ENCODE data around the gene CELF4. TPM values are rescaled to one million over a fixed set of nuclear protein-coding genes. Genes with fewer than 3 reads are reported as not detected.
"Not testable (repeated sequence)": the region's sequence is repeated elsewhere in the genome, so short reads cannot be mapped to it uniquely, and the experiment has no call there.

The CELF4 gene
- total RNA-seq, 1 experiment from 2014 or later: 0.15 TPM

DNA sequence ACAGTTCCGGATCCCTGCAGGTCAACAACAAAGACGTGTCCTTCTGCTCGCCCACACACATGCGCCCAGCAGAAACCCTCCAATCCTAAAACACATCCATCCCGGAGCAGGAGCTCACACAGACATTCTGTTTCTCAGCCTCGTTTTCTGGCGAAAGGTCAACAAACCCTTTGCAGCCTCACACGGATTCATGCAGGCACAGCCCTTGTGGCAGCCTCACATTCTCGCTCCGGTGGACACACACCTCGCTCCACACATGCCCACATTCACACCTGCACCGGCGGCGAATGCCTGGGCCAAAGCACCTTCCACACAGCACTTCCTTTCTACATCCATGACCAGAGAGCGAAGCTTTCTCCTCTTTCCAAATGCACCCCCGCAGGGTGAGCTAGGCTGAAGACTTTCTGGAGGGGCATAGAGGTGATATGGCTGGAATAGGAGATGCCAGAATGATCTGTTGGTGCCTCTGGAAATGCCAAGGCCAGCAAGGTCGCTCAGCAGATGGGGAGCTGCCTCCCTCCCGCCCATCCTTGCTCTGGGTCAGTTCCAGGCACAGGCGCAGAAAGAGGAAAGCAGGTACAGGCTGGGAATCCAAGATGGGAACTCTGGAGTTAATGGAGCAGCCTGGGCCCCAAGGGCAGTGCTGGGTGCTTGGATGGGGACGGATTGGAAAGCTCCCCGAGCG is 88.8 kb downstream of the CELF4 start:
- DNase-seq (ENCODE audit: extremely low read depth, low read depth): no peak

DNA sequence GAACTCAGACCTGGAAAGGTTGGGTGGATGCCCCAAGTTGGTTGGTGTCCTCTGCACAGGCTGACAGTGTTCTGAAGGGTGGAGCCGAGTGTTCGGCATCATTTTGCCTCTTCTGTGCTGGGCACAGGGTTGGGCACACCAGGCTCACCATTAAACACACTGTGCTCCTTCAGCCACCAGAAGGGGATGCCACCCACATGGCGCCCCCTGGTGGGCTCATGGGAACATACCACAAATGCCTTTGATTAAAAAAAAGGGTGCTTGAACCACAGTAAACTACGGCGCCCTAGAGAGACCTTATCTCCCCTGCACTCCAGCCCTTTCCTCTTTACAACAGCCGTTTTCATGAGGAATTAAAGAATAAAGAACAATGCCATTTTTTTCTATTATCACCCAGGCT is 89.4 kb downstream of the CELF4 start:
- no peak for DNase-seq (ENCODE audit: extremely low read depth, low read depth)

DNA sequence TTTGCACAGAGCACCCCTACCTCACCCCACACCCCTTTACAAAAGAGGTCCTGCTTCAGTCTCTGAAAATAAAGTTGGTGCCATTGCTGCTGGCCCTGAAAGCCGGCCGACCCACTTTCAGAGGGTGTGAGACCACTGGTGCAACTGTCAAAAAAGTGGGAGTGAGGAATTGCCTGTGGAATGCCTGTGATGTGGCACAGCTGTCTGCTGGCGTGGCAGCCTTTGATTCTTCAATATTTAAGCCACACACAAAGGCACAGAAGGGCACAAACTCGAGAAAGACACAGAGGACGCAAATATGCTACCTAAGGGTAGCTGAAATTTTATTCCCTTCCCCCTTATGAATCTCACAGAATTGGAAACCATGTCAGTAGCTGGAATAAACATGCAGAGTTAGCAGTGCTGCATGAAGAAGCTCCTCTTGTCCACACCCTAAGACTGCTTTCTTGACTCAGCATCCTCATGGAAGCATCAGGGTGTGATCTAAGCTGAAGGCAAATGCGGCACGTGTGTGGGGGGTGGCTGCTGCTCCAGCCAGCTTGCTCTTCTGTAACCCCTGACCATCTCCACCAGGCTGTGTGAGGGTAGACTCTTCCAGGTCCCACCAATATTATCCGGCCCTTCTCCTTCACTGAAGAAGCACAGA is 92.3 kb downstream of the CELF4 start:
- DNase-seq (ENCODE audit: extremely low read depth, low read depth): no peak

DNA sequence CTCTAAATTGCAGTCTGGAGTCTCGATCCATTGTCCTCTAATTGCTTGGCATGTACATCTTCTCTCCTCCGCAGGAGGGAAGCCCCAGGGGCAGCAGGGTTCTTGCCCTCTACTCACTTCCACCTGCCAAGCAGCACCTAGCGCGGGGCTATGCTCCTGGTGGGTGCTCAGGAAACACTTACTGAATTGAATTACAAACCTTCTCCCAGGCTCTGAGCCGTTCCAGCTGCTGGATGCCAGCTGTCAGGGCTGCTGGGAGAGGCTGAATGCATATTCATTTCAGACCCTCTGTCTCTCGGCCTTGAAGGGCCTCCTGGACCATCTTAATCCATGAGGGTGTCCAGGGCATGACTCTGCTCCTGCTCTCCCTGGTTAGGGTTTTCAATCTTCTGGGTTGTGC is 94.0 kb downstream of the CELF4 start:
- no peak for DNase-seq (ENCODE audit: extremely low read depth, low read depth)

DNA sequence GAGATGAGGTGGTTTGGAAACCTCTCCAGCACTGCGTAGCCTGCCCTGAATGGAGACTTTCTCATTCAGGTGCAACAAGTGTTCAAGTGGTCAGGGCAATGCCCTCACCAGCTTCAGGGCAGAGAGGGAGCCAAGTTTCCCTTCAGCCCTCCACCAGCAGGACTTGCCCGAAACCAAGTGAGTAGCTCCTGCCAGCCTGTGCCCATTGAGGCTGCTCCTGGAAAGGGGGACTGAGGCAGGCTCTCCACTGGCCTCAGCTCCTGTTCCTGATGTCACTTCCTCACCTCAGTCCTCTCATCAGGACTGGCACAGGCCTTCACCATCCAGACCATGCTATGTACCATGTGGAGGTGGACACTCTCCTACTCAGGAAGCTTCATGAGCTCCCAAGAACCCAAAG is 94.6 kb downstream of the CELF4 start:
- DNase-seq (ENCODE audit: extremely low read depth, low read depth): no peak

DNA sequence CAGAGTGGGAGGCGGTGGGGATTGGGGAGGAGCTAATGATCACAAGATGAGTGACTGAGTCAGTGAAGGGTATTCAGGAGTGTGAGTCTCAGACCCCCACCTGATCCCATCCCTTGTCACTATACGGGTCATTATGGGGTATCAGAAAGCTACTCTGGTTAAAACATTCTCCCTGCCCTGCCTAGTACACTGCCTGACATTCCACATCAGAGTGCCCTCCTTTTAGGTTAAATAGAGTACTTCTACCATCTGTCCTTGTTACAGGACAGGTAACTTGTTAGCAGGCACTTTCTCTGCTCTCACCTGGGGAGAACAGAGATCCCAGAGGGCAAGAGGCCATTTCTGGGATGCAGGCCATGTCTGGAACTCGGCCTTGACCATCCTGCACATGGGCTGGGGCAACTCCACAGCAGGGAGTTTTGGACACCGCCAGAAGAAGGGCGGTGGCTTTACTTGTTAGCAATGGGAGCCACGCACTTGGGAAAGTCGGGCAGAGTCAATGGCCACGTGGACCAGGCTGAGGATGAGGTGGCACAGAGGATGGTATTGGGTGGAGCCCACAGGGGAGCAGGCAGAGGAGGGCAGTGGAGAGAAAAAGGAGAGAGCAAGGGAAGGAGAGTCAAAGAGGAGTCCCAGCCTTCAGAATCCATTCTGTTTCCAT is 98.5 kb downstream of the CELF4 start:
- DNase-seq (ENCODE audit: extremely low read depth, low read depth): no peak

DNA sequence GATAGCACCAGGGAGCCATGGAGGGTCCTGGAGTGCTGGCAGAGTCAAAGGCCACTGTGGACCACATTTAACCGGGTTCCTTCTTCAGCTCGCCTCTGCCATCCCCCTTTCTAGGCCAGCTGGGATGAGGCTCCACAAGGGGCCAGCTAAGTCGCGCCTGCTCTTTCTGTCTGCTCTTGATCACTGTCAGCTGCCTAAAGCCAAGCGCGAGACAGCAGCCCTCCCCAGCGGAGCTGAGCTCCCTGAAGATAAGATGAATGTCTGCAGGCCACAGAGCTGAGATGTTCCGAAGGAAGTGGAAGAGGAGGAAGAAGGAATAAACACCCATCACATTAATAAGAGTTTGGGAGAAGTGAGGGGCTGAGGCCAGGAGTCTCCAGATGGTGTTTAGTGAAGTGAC is 99.6 kb downstream of the CELF4 start:
- DNase-seq (ENCODE audit: extremely low read depth, low read depth): no peak

DNA sequence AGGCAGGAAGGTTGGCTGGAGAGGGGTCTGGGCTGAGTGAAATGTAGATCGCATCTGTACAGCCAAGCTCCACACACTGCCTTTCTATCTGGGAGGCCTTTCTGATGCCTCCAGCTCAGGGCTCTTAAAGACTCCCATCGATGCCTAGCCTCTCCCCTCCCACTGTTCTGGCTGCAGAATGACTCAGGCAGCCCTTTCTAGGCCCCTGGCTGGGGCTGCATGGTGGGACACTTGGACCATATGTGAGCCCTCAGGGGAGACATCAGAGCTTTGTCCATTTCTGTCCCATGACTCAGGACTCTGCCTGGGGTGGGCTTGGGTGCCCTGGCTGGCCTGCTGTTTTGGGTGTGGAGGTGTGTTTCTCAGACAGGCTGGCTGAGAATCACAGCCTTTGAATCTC is 101.3 kb downstream of the CELF4 start:
- no peak for DNase-seq (ENCODE audit: extremely low read depth, low read depth)

DNA sequence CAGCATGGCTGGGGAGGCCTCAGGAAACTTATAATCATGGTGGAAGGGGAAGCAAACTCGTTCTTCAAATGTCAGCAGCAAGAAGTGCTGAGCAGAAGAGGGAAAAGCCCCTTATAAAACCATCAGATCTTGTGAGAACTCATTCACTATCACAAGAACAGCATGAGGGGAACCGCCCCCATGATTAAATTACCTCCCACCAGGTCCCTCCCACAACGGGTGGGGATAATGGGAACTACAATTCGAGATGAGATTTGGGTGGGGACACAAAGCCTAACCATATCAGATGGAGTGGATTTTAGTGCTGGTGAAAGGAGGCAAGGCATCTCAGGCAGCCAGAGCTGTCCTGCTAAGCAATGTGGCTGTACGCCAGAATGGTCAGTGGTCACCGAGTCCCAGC is 104.3 kb downstream of the CELF4 start:
- DNase-seq (ENCODE audit: extremely low read depth, low read depth): not testable (repeated sequence)

DNA sequence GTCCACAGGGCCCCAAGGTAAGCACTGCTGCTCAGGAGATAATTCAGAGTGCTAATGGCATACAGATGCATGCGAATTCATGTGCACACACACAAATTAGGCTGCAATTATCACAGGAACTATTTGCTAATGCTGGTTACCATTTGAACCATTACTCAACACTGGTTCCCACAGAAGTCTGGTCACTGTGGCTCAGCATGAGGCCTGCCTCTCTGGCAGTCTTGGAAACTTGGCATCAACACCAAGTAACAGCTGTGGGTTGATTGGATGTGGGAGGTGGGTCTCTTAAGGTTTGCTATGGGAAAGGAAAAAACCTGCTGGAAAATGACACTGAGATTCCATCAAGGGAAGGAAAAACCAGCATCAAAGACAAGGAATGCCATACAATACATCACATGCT is 105.0 kb downstream of the CELF4 start:
- no peak for DNase-seq (ENCODE audit: extremely low read depth, low read depth)

DNA sequence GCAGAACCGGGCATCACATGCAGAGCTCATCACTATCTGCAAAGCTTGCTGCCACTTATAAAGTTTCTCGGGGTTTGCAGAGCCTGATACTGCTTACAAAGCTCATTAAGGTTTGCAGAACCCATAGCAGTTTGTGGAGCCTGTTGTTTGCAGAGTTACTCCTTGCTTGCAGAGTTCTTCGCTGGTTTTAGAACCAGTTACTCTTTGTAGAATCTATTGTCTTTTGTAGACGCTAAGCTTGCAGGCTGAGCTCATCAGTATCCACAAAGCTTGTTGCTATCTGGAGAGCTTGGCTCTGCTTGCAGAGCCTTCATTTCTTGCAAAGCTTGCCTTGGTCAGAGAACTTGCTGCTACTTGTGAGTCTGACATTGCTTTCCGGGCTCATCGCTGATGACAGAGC is 106.9 kb downstream of the CELF4 start:
- DNase-seq (ENCODE audit: extremely low read depth, low read depth): no peak

DNA sequence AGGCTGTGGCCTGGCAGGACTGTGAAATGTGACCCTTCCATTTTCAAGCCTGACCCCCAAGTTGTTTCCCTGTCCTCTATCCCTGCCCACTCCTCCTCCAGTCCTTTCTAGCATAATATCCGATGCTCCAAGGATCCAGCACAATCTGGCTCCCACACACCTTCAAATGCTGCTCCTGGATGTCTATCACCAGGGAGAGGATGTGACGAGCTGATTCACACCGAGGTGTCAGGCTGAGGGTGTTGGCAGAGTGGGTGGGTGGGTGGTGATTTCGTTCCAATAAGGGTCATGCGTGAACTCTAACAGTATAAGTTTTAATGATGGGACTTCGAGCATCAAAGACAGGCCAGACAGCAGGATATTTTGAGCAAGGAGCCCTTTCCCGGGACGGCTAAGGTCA is 107.8 kb downstream of the CELF4 start:
- DNase-seq (ENCODE audit: extremely low read depth, low read depth): no peak

DNA sequence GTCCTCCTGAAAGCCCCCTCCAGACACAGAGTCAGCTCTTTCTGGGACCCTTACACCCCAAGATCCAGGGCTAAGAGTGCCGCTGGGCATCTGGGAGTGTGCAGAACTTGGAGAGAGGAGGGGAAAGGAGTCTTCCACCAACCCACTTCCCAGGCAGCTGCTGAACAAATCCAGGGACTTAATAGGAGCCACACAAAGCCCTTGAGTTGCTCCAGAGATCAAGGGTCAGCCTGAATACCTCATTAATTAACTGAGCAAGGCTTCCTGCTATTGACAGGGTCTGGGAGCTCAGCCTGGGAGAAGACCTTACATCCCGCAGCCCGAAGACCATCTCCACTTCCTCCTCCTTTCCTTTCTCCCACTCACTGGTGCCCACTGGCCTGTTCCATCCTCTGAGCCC is 108.3 kb downstream of the CELF4 start:
- DNase-seq (ENCODE audit: extremely low read depth, low read depth): no peak

DNA sequence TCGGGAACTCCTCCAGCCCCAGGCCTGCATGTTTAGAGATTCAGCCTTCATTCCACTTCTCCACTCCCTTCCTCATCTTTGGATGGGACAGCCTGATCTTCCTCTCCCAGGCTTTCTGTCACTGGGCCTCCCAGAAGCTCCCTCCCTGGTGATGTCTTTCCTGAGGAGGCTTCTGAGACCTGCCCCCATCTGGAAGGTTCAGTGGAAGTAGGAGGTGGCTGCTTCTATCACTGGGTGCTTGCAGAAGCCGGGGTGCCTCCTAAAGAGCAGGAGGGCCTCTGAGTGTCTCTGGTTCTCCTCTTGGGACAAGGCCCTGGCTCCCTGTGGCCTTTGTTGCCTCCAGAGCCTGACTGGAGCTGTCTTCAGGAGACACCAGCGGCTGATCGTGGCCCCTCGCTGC is 108.7 kb downstream of the CELF4 start:
- DNase-seq (ENCODE audit: extremely low read depth, low read depth): no peak

DNA sequence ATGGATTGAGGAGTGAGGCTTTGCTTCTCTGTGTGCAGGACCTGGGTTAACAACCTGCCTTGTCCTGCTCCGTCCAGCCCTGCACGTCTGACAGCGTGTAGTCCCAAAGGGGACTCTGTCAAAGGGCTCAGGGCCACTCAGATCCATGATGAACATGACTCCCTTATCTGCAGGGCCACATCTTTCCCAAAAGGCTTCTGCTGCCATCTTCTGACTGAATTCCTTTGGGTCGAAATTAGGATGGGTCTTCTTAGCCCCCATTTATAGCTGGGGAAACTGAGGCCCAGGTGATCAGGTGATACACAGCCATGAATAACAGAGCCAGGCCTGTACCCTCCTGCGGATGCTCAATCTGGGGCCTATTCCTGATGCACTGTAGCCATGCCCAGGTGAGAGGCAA is 109.2 kb downstream of the CELF4 start:
- no peak for DNase-seq (ENCODE audit: extremely low read depth, low read depth)

DNA sequence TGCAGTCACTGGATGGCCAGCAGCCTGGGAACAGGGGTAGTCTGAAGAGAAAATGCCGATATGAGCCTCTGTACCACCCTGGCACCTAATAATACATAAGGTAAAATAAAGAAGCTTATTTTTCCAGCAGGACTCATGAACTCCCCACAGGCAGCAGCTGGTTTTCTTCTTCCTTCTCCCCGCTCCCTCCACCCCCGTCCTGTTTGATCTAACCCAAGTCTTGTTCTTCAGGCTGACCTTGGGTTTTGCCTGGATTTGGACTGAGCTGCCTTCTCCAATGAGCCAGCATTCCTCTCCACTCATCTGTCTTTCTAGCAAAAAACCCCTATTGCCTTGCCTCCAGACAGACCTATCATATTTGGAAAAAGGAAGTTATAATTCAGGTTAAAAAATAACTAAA is 111.8 kb downstream of the CELF4 start:
- DNase-seq (ENCODE audit: extremely low read depth, low read depth): no peak

DNA sequence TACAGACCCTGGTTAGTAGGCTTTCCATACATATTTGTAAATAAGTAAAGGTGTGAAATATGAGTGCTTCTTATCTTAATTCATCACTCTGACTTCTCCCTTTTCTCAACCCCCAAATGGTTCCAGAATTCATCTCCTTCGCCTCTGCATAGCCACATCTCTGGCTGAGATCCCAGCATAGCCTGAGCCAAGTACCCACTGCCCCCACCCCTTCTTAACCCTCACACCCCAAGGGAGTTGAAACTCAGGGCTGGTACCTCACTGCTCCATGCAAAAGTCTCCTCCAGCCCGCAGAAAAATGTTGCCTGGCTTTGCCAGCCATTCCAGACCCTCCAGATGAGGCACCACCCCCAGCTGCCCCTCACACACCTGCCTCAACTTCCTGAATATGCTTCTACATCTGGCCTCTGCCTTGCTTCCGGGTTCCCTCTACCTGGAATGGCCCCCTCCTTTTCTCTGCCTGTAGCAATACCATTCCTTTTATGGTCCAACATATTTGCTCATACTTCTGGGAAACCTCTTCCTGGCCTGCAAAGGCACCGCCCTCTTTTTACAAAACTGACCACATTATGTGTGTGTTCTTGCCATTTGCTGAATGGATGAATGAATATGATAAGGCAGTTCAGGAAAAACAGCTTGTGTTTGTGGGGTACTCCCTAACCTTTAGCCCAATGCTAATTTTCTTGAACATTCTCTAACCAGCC is 112.8 kb downstream of the CELF4 start:
- DNase-seq (ENCODE audit: extremely low read depth, low read depth): no peak

DNA sequence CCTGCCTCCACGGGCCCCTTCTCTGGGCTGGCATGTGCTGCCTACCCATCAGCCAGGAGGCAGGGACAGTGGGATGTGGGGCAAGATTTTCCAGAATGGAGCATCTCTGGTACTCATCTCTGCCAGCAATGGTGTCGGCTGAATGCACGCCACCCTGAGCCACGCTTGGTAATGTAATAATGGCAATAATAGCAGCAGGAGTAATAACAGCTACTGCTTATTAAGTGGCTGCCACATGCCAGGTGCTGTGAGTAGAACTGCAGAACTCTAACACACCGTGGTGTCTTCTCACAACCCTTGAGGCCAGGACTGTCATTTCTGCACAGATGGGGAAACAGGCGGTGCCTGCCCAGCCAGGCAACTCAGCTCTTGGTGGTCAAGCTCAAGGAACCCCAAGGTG is 113.6 kb downstream of the CELF4 start:
- no peak for DNase-seq (ENCODE audit: extremely low read depth, low read depth)

DNA sequence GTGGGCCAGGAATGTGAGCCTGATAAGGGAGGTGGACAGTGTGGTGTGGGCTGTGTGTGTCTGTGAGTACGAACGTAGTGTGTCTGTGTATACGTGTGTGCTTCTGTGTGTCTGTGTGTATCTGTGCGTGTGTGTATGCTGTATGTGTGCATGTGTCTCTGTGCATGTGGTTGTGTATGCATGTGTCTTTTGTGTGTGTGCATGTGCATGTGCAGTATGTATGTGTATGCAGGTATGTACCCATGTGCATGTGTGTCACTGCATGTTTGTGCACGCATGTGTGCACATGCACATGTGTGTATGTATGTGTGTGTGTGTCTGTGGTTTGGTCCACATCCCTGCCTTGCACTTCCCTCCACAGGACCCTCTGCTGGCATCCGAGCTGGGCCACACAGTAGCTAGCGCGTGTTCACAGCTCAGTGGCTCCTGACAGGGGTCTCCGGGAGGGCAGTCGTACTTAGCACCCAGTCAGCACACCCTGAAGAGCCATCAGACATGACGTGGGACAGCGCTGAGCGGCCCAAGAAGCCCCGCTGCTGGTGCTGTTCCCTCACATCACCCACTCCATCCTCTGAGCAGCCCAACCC is 114.3 kb downstream of the CELF4 start:
- DNase-seq (ENCODE audit: extremely low read depth, low read depth): no peak

DNA sequence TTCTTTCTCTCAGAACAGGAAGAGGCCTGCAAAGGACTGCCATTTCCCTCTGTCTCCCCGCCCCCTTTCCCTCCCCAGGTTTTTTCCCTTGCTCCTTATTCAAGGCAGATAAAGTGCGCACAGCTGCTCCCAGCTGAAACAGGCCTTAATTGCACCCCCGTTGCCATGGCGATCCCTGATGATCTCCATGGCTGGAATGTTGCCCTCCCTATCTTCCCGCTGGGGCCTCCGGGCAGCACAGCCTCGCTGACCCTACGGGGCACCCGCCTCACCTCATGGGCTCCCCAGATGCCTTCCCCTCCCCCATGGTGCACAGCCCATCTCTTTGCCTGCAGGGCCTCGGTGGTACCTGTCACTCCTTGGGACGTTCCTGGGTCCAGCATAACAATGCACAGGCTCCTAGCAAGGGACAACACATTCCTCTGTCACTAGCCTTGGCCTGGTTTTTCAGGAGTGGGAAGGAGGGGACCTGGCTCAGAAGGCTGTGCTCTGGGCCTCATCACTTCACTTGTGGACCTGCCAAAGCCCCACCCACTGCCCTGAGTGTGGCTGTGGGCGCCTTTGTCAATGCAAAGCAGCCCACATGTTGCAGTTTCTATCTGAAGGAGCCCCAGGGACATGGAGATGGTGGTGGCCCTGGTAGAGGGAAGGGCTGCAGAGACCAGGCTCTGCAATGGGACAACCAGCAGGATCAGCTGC is 115.0 kb downstream of the CELF4 start:
- DNase-seq (ENCODE audit: extremely low read depth, low read depth): no peak

DNA sequence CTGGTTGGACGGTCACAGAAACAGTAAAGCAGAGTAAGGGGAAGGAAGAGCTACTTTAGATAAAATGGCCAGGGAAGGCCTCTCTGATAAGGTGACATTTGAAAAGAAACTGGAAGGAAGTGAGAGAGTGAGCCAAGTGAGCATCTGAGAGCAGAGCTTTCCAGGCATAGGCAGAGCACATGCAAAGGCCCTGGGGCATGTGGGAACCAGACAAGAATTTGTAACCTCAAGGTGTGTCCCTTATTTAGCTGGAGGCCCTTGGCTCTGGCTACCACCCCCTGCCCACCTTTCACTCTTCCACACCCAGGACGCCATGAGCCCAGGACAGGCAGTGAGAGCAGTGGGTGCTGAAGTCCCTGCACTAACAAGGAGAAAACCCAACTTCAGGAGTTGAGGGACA is 116.0 kb downstream of the CELF4 start:
- no peak for DNase-seq (ENCODE audit: extremely low read depth, low read depth)
